ENCODE data around the gene TWIST1. TPM values are rescaled to one million over a fixed set of nuclear protein-coding genes. Genes with fewer than 3 reads are reported as not detected.

The TWIST1 gene
- total RNA-seq, 1 donor from 2014 or later: not detected

GRCh38 chr7:19099924-19100323 is 17.5 kb downstream of the TWIST1 start:
- H3K4me3 Mint-ChIP-seq: no peak overlapping the region
- H3K27me3 Mint-ChIP-seq: peaks cover 40% of the 10 kb centered on the region
- peaks cover 1% of the 10 kb centered on the region for H3K4me1 Mint-ChIP-seq
- intact Hi-C loops (cut with micrococcal nuclease): no loop called here
- POLR2A ChIA-PET: no interaction called here
- DNase-seq: no peak
- no peaks in the 10 kb centered on the region for H3K9me3 Mint-ChIP-seq
- TF ChIP-seq CTCF (IDR thresholded peaks at IDR 0.05): no peak
- no peaks in the 10 kb centered on the region for H3K36me3 Mint-ChIP-seq (ENCODE audit: low read depth)
- ATAC-seq (ENCODE audit: low read depth): no peak
- CTCF ChIA-PET: no interaction called here
- no peak overlapping the region for H3K27ac Mint-ChIP-seq

- ChIA-PET CTCF (no interaction called here), POLR2A (no interaction called here)
- ATAC-seq (ENCODE audit: low read depth): no peak
- no peaks in the 10 kb centered on the region for H3K4me1 Mint-ChIP-seq
- no peak for DNase-seq
- H3K36me3 Mint-ChIP-seq (ENCODE audit: low read depth): no peaks in the 10 kb centered on the region
- H3K4me3 Mint-ChIP-seq: no peak overlapping the region
- intact Hi-C loops (cut with micrococcal nuclease): no loop called here
- peaks cover 36% of the 10 kb centered on the region for H3K27me3 Mint-ChIP-seq
- no peaks in the 10 kb centered on the region for H3K9me3 Mint-ChIP-seq
- TF ChIP-seq CTCF (IDR thresholded peaks at IDR 0.05): no peak
- no peak overlapping the region for H3K27ac Mint-ChIP-seq
Measured at GRCh38 chr7:19099194-19099593, 18.2 kb downstream of the TWIST1 start.

GRCh38 chr7:19098510-19098909 is 18.9 kb downstream of the TWIST1 start:
- Mint-ChIP-seq H3K4me1 (no peaks in the 10 kb centered on the region), H3K27ac (no peak overlapping the region), H3K4me3 (no peak overlapping the region), H3K27me3 (peaks cover 34% of the 10 kb centered on the region), H3K36me3 (ENCODE audit: low read depth) (no peaks in the 10 kb centered on the region), H3K9me3 (no peaks in the 10 kb centered on the region)
- intact Hi-C loops (cut with micrococcal nuclease): no loop called here
- CTCF ChIA-PET: no interaction called here
- no peak for TF ChIP-seq CTCF (IDR thresholded peaks at IDR 0.05)
- ATAC-seq (ENCODE audit: low read depth): no peak
- POLR2A ChIA-PET: no interaction called here
- no peak for DNase-seq

GRCh38 chr7:19097165-19098055 is 20.0 kb downstream of the TWIST1 start:
- no peaks in the 10 kb centered on the region for H3K9me3 Mint-ChIP-seq
- peaks cover 29% of the 10 kb centered on the region for H3K27me3 Mint-ChIP-seq
- no peak overlapping the region for H3K4me3 Mint-ChIP-seq
- no peak for DNase-seq
- no peak for TF ChIP-seq CTCF (IDR thresholded peaks at IDR 0.05)
- intact Hi-C loops (cut with micrococcal nuclease): no loop called here
- ChIA-PET CTCF (no interaction called here), POLR2A (no interaction called here)
- H3K36me3 Mint-ChIP-seq (ENCODE audit: low read depth): no peaks in the 10 kb centered on the region
- H3K27ac Mint-ChIP-seq: no peak overlapping the region
- H3K4me1 Mint-ChIP-seq: no peaks in the 10 kb centered on the region
- ATAC-seq (ENCODE audit: low read depth): no peak

DNA sequence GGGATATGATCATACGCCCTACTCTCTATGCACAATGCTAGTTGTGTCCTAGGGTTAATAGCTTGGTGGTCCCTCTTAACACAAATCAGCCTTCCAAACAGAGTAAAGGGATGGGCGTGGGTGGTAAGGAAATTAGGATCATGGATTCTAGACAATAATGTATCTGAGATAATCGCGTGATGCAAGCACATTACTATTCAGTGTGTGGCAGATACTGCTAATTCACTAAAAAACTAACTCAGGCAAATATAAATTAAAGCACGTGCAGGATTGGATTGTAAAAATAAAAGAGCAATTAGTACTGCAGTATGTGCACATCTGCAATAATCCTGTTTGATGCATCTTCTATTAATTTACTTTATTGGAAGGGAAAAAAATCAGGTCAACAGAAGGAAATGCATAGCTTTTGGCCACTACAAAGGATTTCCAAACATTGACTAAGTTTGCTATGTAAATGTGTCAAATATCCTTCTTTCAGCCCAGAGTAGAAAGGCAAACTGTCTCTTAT is 22.0 kb downstream of the TWIST1 start:
- POLR2A ChIA-PET: interaction anchor here (0.5 kb wide), 1 partner anchor 1689 kb away, joined by 3 read pairs; no protein-coding TSS in a partner anchor
- intact Hi-C loops (cut with micrococcal nuclease): no loop called here
- H3K9me3 Mint-ChIP-seq: no peaks in the 10 kb centered on the region
- H3K36me3 Mint-ChIP-seq (ENCODE audit: low read depth): no peaks in the 10 kb centered on the region
- DNase-seq: no peak
- no peaks in the 10 kb centered on the region for H3K4me1 Mint-ChIP-seq
- H3K4me3 Mint-ChIP-seq: no peak overlapping the region
- CTCF ChIA-PET: no interaction called here
- H3K27ac Mint-ChIP-seq: no peak overlapping the region
- H3K27me3 Mint-ChIP-seq: peaks cover 22% of the 10 kb centered on the region
- no peak for TF ChIP-seq CTCF (IDR thresholded peaks at IDR 0.05)
- ATAC-seq (ENCODE audit: low read depth): no peak
